ENCODE data around the gene SMPD3. TPM values are rescaled to one million over a fixed set of nuclear protein-coding genes. Genes with fewer than 3 reads are reported as not detected.
A peak's percentile ranks its signal among the peaks of the same experiment; 100 is the strongest.

The SMPD3 gene
- total RNA-seq, 1 experiment from 2014 or later: 0.70 TPM

DNA sequence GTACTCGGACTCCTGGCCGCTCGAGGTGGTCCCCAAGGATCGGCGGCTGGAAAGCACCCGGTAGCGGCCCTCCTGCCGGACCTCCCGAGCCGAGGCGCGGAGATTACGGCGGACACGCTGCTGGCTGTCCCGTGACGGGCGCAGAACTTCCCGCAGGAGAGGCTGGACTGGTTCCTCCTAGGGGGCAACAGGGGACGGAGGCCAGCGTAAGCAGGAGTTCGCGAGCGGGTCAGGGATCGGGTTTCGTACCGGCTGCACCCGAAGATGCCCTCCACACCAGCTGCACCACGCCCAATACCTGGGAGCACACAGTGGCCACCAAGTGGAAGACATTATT is 137.9 kb downstream of the SMPD3 start:
- H3K4me3 Mint-ChIP-seq: peak overlapping the region; percentile 94 to 98
- no peak overlapping the region for H3K56ac ChIP-seq (ENCODE audit: insufficient read length, low read depth, low read length)
- H2BK20ac ChIP-seq (ENCODE audit: low read depth, low read length, poor library complexity, severe bottlenecking): no peak overlapping the region
- H3K27me3 ChIP-seq (ENCODE audit: insufficient read depth, low read length): no peaks in the 10 kb centered on the region
- no peak overlapping the region for H2AFZ ChIP-seq (ENCODE audit: low read length)
- H3K23me2 ChIP-seq (ENCODE audit: insufficient read length, low read depth, low read length, poor library complexity, severe bottlenecking): peaks cover 15% of the 10 kb centered on the region
- no peak overlapping the region for H4K5ac ChIP-seq (ENCODE audit: insufficient read length, low read depth, low read length)
- peak overlapping the region; percentile 5 for H3K18ac ChIP-seq (ENCODE audit: insufficient read length, low read depth, low read length)
- H3K4me2 ChIP-seq (ENCODE audit: insufficient read depth, insufficient read length, low read length): peak overlapping the region; percentile 98
- peak overlapping the region; percentile 68 for H3K9ac ChIP-seq (ENCODE audit: extremely low read depth, insufficient read length, low read length)
- no peak overlapping the region for H2AK5ac ChIP-seq (ENCODE audit: insufficient read length, low read length)
- peaks cover 12 to 16% of the 10 kb centered on the region in 2 experiments for H3K4me1 Mint-ChIP-seq
- no peak overlapping the region for H2BK5ac ChIP-seq (ENCODE audit: insufficient read length, low read length)
- no peaks in the 10 kb centered on the region for H3K9me3 Mint-ChIP-seq
- no peak overlapping the region for H4K91ac ChIP-seq (ENCODE audit: insufficient read length, low read depth, low read length)
- WGBS (ENCODE audit: extremely low coverage, insufficient read length, low lambda C conversion rate): no CpG with 5 or more reads among the region's 29 CpGs
- TF ChIP-seq, protein P1, sequence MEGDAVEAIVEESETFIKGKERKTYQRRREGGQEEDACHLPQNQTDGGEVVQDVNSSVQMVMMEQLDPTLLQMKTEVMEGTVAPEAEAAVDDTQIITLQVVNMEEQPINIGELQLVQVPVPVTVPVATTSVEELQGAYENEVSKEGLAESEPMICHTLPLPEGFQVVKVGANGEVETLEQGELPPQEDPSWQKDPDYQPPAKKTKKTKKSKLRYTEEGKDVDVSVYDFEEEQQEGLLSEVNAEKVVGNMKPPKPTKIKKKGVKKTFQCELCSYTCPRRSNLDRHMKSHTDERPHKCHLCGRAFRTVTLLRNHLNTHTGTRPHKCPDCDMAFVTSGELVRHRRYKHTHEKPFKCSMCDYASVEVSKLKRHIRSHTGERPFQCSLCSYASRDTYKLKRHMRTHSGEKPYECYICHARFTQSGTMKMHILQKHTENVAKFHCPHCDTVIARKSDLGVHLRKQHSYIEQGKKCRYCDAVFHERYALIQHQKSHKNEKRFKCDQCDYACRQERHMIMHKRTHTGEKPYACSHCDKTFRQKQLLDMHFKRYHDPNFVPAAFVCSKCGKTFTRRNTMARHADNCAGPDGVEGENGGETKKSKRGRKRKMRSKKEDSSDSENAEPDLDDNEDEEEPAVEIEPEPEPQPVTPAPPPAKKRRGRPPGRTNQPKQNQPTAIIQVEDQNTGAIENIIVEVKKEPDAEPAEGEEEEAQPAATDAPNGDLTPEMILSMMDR (conservative IDR thresholded peaks at IDR 0.05): no peak
- H2BK12ac ChIP-seq (ENCODE audit: insufficient read length, low read depth, low read length): no peak overlapping the region
- no peaks in the 10 kb centered on the region for H3K9me3 ChIP-seq (ENCODE audit: control insufficient read depth, low read depth, low read length)
- H3K4ac ChIP-seq (ENCODE audit: low read depth, low read length): no peak overlapping the region
- peak overlapping the region; percentile 98 to 99 (median 98); a peak in 6 of 7 replicates for H3K27ac Mint-ChIP-seq
- peaks cover 2% of the 10 kb centered on the region; the same call in 1 of the 2 replicates for H3K79me2 ChIP-seq (ENCODE audit: insufficient read depth, low read length)
- no peak overlapping the region for H3T11ph ChIP-seq (ENCODE audit: low read length)
- H3K4me1 ChIP-seq (ENCODE audit: insufficient read depth, low read length): peaks cover 2% of the 10 kb centered on the region; the same call in 1 of the 2 replicates
- H4K8ac ChIP-seq (replicated peaks; ENCODE audit: insufficient read length, low read depth, low read length): no peak overlapping the region
- peak overlapping the region; percentile 1; the same call in 1 of the 2 replicates for H3K14ac ChIP-seq (ENCODE audit: insufficient read depth, low read length)
- H2BK15ac ChIP-seq (ENCODE audit: low read depth, low read length): no peak overlapping the region
- DNase-seq: no peak
- no peak overlapping the region for H2BK120ac ChIP-seq (ENCODE audit: low read depth, low read length, poor library complexity, severe bottlenecking)
- H3K27me3 Mint-ChIP-seq (ENCODE audit: low read depth): no peaks in the 10 kb centered on the region
- H3K23ac ChIP-seq (ENCODE audit: insufficient read length, low read depth, low read length): no peak overlapping the region
- H3K27ac ChIP-seq (ENCODE audit: insufficient read length, low read depth, low read length): no peak overlapping the region
- H3K36me3 Mint-ChIP-seq (ENCODE audit: insufficient read depth in 1 of 3, low read depth in 3 of 3): peaks cover 9 to 36% (median 34%) of the 10 kb centered on the region in 3 experiments; a peak in 6 of 7 replicates
- no peaks in the 10 kb centered on the region for H3K79me1 ChIP-seq (ENCODE audit: insufficient read depth, low read depth, low read length, poor library complexity, severe bottlenecking)
- H4K20me1 ChIP-seq (ENCODE audit: control insufficient read depth, insufficient read depth, insufficient read length): no peaks in the 10 kb centered on the region
